Stimulated activated naive CD8-positive, alpha-beta T cell treated with anti-CD3 and anti-CD28 coated beads, Interleukin-15, amount 100 ng/mL, for 72 hours (primary cell): ENCODE results near the gene RAD51B.
A peak's percentile ranks its signal among the peaks of the same experiment; 100 is the strongest.
"Not testable (repeated sequence)": the region's sequence is repeated elsewhere in the genome, so short reads cannot be mapped to it uniquely, and the experiment has no call there.

Experiments
- ATAC-seq: fragments of 150-1000 bp; cut with Tn5 transposase; 2 replicates; pipeline ENCODE4 v1.10.0; 2021; ENCODE audit warnings: mild to moderate bottlenecking, moderate library complexity
- DNase-seq, 2 donors: peaks; one replicate each; pipeline ENCODE4 v3.0.0; 2021 to 2022
- H3K27ac Mint-ChIP-seq, 2 donors: one replicate each; pipeline ENCODE4 v1.8.0; 2022; ENCODE audit warnings: mild to moderate bottlenecking in 2 of 2, mixed read lengths in 2 of 2, moderate library complexity in 2 of 2
- H3K27me3 Mint-ChIP-seq: one replicate; pipeline ENCODE4 v1.8.0; 2022; ENCODE audit warnings: mixed read lengths
- H3K4me1 Mint-ChIP-seq: one replicate; pipeline ENCODE4 v1.8.0; 2022; ENCODE audit warnings: mild to moderate bottlenecking, mixed read lengths
- H3K4me3 Mint-ChIP-seq, 2 donors: one replicate each; pipeline ENCODE4 v1.8.0; 2022; ENCODE audit warnings: mild to moderate bottlenecking in 2 of 2, mixed read lengths in 2 of 2, moderate library complexity in 1 of 2
- H3K9me3 Mint-ChIP-seq, 2 donors: one replicate each; pipeline ENCODE4 v1.8.0; 2022; ENCODE audit warnings: mixed read lengths in 2 of 2

RAD51B gene

DNA sequence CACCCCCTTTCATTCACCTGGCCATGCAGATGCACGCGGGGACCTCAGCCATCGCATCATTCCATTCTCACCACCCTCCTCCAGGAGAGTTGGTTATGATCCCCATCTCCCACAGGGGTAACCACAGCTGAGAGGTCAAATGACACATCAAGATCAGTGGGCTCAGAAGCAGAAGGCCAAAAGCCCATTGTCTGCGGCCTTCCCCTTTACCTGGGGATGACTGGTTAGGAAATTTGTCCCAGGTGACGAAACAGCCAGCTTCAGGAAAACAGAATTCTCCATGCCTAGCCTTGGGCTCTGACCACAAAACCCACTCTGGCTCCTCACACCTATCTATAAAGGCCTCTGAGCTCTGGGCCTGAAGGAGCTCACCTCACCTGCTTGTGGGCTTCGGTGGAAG is 937.2 kb downstream of the RAD51B start:
- no peak overlapping the region for H3K27ac Mint-ChIP-seq
- no peak for DNase-seq
- no peak for ATAC-seq
- no peaks in the 10 kb centered on the region for H3K9me3 Mint-ChIP-seq
- H3K27me3 Mint-ChIP-seq = no peaks in the 10 kb centered on the region
- H3K4me1 Mint-ChIP-seq = peaks cover 22% of the 10 kb centered on the region
- no peak overlapping the region for H3K4me3 Mint-ChIP-seq

DNA sequence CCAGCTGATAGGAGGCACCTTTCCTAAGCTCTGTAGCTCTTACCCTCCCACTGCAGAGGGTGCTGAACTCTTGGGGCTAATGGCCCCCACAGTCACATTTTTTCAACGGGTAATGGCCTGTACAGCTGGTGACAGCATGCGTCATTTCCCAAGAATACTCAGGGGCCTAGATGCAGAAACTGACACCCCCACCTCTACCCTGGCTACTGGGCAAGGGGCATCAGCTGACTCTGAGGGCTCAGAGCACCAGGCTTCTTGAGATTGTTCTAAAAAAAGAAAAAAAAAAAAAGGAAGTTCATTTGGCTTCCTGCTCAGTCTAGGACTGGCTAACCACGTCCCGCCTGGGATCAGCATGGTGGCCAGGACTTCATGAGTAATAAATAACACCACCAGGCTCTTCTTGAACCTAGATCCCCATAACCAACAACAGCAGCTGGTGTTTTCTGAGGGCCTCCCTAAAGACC is 938.1 kb downstream of the RAD51B start:
- H3K27ac Mint-ChIP-seq = peak overlapping the region in 1 of 2 donors; percentile 19
- no peak for DNase-seq
- no peak overlapping the region for H3K4me3 Mint-ChIP-seq
- no peak for ATAC-seq
- H3K9me3 Mint-ChIP-seq = no peaks in the 10 kb centered on the region
- H3K27me3 Mint-ChIP-seq = no peaks in the 10 kb centered on the region
- H3K4me1 Mint-ChIP-seq = peaks cover 22% of the 10 kb centered on the region

DNA sequence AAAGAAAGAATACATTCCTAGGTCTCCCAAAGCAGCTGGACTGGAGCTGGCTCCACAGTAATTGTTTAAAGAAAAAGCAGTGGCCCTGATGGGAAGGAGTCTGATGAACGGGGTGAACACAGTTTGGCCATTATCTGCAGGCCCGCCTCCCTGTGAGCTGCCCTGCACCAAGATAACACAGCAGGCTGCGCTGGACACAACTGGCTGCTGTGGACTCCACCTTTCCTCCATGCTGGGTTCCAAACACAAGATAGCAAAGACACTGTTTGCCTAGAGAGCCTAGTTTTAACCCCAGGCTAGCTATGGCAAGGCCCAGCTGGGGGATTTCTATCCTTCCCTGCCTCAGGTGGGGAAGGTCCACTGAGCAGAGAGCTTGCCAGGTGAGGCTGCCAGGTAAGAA is 938.7 kb downstream of the RAD51B start:
- ATAC-seq = no peak
- H3K27ac Mint-ChIP-seq = no peak overlapping the region
- no peaks in the 10 kb centered on the region for H3K9me3 Mint-ChIP-seq
- H3K4me3 Mint-ChIP-seq = no peak overlapping the region
- no peak for DNase-seq
- no peaks in the 10 kb centered on the region for H3K27me3 Mint-ChIP-seq
- peaks cover 22% of the 10 kb centered on the region for H3K4me1 Mint-ChIP-seq

DNA sequence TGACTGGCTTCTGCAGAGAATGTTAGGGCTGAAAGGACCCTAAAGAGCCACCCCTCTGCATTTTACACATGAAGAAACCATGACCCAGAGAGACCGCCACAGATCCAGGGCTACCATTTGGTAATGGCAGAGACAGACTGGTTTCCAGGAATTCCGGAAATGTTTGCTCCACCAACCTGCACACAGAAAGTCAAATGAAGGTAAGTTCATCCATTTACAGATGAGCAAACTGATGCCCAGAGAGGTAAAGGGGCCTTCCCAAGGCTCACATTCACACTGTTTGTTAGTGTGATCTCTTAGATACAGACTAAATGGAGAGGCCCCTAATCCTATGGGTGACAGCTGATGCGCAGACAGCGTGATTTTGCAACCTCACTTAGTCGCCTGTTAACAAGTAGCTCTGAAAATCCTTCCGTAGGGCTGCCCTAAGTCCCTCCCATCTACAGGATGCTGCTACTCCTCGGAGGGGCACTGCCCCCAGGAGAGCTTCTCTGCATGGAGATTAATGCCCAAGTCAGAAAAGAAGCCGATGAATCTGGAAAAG is 939.5 kb downstream of the RAD51B start:
- H3K27me3 Mint-ChIP-seq = no peaks in the 10 kb centered on the region
- no peak overlapping the region for H3K4me3 Mint-ChIP-seq
- no peaks in the 10 kb centered on the region for H3K9me3 Mint-ChIP-seq
- H3K27ac Mint-ChIP-seq = no peak overlapping the region
- H3K4me1 Mint-ChIP-seq = peaks cover 22% of the 10 kb centered on the region
- no peak for DNase-seq
- no peak for ATAC-seq

DNA sequence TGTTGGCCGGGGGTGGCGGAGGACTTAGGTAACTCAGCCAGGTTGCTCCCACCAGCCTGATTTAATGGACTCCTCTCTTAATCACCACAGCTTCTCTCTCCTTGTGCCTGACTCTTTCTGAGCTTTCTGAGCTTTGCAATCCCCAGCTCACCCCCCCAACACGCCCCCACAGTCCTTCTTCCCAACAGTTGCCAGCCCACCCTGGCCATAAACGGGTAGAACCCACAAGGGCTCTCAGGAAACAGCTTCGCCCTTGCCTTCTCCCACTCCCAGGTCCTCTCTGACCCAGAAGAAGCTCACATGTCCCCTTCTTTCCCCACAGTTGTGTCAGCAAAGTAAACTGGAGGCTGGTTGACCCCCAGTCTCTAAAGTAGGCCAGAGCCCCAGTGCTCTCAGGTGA is 940.4 kb downstream of the RAD51B start:
- peak overlapping the region in 1 of 2 donors; percentile 55 for H3K27ac Mint-ChIP-seq
- no peaks in the 10 kb centered on the region for H3K9me3 Mint-ChIP-seq
- peaks cover 22% of the 10 kb centered on the region for H3K4me1 Mint-ChIP-seq

DNA sequence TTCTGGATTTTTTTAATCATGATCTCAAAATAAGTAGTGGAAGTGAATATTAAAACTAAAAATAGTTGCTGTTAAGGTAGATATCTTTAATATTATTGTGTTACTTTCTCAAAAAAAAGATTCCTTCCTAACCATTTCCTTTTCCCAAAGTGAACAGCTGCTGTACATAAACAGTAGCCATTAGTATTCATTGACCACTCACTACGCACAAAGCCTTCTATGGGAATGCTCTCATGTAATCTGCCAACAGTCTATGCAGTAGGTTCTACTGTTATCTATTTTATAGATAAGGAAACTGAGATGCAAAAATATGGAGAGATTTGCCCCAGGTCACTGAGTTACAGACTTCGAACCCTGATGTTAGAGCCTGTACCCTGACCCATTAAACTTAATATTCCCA is 941.2 kb downstream of the RAD51B start:
- Mint-ChIP-seq H3K4me1 (peaks cover 26% of the 10 kb centered on the region), H3K9me3 (no peaks in the 10 kb centered on the region), H3K27me3 (no peaks in the 10 kb centered on the region), H3K4me3 (no peak overlapping the region), H3K27ac (peak overlapping the region in 1 of 2 donors; percentile 35)
- DNase-seq (no peak), ATAC-seq (no peak)

More for the DNA sequence above, 940.4 kb downstream of the RAD51B start:
- DNase-seq = no peak
- H3K27me3 Mint-ChIP-seq = no peaks in the 10 kb centered on the region
- ATAC-seq = no peak
- H3K4me3 Mint-ChIP-seq = no peak overlapping the region

DNA sequence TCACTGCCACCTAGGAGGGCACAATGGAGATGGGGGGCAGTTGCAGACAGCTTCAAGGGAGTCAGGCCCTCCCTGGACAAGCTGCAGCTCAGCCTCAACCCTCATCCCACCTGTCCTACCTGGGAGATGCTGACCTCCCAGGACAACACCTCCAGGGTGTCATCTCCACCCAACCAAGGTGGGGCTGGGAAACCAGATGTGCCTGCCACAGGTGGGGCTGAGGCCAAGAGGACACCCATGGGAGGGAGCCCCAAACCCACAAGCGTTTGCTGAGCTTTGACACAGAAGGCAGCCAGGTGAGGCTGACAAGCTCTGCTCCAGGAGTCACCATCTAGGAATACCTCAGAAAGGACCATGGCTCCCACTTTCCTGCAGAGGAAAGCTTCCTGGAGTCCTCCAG is 941.8 kb downstream of the RAD51B start:
- Mint-ChIP-seq H3K27me3 (no peaks in the 10 kb centered on the region), H3K9me3 (no peaks in the 10 kb centered on the region), H3K4me3 (no peak overlapping the region), H3K4me1 (peaks cover 26% of the 10 kb centered on the region), H3K27ac (no peak overlapping the region)
- no peak for ATAC-seq
- no peak for DNase-seq

DNA sequence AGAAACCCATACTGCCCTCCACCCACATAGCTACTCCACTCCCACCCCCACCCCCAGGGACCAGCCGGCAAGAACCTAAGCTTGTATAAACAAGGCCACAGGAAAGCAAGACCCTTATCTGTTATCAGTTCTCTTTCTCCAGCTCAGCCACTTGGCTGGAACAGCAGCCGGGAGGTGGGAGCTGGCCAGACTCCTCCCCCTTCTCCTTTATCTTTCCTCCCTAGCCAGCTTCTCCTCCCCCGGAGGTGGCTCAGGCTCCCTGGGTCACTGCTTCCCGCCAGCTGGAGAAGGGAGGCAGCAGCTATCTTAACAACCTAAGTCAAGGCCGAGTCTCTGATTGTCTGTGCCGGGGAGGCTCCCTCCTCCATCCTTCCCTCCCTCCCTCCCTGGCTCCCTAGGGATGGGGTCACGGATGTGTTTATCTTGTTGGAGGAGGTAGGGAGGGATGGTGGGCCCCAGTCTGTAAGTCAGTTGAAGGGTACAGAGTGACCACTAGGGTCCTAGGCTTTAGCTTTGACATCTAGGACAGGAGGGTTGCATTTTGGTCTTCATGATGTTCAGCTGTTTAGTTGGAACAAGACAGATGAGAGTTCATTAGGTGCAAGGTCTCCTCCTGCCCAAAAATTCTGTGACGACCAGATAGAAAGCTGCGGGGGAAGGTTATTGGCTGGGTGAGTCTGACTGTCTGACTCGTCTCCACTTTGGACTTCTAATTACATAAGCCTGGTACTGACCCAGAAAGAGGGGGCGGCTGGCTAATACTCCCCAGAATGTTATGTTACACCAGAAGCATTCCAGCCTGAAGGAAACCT is 943.6 kb downstream of the RAD51B start:
- no peak overlapping the region for H3K4me3 Mint-ChIP-seq
- H3K27ac Mint-ChIP-seq = no peak overlapping the region
- ATAC-seq (no peak), DNase-seq (no peak)
- H3K27me3 Mint-ChIP-seq = no peaks in the 10 kb centered on the region
- H3K4me1 Mint-ChIP-seq = peaks cover 31% of the 10 kb centered on the region
- no peaks in the 10 kb centered on the region for H3K9me3 Mint-ChIP-seq

DNA sequence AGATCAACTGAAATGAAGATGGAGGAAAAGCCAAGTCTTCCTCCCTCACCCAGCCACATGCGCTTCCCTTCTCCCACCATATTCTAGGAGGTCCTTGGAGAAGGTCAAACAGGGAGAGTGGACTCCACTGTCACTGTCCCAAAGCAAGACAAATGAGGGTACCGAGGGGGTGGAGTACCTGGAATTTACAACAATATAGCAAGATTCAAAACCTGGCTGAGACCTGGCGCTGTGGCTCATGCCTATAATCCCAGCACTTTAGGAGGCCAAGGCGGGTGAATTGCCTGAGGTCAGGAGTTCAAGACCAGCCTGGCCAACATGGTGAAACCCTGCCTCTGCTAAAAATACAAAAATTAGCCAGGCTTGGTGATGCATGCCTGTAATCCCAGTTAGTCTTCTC is 944.3 kb downstream of the RAD51B start:
- H3K27ac Mint-ChIP-seq, DNase-seq, H3K27me3 Mint-ChIP-seq, ATAC-seq, H3K4me3 Mint-ChIP-seq, H3K9me3 Mint-ChIP-seq: not testable (repeated sequence)
- peaks cover 29% of the 10 kb centered on the region for H3K4me1 Mint-ChIP-seq

DNA sequence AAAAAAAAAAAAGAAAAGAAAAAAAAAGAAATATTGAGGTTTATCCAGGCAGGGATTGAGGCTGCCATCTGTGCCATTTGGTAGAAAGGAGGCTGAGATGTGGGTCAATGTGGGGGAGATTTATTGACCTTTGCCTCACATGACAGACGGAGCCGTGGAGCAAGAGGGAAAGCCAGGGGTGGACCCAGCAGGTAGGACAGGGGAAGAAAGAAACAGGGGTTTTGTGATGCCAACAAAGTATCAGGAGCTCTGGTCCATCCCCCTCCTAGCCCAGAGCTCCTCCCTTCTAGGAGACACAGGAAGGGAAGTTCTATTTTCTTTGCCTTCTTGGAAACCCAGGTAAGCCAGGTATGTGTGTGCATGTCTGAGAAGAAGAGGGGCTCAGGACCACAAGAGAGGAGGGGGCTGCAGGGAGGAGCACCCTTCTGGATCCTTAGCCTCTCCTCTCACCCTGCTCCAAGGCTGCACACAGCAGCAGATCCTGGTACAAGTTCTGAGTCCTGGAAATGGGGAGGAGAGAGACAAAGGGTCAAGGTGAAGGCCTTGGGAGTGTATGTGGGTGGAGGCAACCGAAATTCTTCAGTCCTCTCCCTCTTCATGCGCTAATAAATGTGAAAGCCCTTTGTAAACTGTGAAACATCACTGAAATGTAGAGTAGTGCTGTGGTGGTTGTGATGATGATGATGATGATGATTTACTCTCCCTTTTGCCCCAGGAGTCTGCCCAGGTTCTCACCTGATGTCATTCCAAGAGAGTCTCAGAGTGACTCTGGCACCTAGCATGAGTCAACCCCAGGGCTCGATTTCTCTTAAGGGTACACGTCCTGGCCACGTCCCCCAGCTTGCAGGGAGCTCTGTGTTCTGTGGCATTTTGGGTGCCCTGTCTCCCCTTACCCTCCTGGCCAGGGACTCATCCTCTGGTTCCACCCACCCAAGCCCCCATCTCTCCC is 947.0 kb downstream of the RAD51B start:
- peak; percentile 81 for ATAC-seq

DNA sequence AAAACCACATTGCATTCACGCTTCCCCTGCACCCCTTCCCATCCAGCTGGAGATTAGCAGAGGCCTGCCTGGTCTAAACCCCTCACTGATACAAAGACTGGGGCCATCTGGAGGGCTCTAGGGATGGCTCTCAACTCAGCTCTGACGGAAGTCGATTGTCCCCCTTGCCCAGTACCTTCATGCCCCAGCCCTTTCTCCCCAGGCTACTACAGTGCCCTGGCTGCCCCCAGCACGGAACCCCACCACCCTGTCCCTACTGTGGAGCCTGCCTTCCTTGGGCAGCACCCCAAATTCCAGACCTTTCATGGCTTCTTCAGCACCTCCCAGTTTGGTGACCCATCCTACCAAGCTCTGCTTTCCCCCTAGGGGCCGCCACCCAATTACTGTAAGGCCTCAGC is 947.7 kb downstream of the RAD51B start:
- H3K27ac Mint-ChIP-seq = peak overlapping the region in 1 of 2 donors; percentile 23
- no peak for DNase-seq
- no peaks in the 10 kb centered on the region for H3K9me3 Mint-ChIP-seq
- no peak overlapping the region for H3K4me3 Mint-ChIP-seq
- H3K27me3 Mint-ChIP-seq = no peaks in the 10 kb centered on the region
- H3K4me1 Mint-ChIP-seq = peaks cover 40% of the 10 kb centered on the region
- ATAC-seq = peak; percentile 15

More for the DNA sequence above, 947.0 kb downstream of the RAD51B start:
- DNase-seq = peak in 1 of 2 donors; percentile 34
- H3K27me3 Mint-ChIP-seq = no peaks in the 10 kb centered on the region
- no peak overlapping the region for H3K27ac Mint-ChIP-seq
- H3K4me1 Mint-ChIP-seq = peaks cover 36% of the 10 kb centered on the region
- no peaks in the 10 kb centered on the region for H3K9me3 Mint-ChIP-seq
- no peak overlapping the region for H3K4me3 Mint-ChIP-seq

DNA sequence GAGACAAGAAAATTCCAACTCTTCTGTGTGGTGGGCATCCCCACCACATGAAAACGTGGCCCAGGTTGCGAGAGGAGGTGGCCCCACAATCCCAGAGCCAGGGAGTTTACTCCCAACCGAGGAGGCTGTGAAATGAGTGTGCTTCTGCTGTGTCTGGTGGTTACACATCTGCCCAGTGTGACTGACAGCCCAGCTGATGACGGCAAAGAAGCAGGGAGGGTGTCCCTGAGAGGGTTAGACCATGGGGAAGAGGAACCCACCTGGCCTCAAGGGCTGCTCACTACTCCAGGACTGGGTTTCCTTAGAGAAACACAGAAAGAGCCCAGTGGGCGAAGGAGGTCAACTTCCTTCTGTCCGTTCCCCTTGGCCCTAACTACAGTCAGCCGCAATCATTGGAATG is 948.7 kb downstream of the RAD51B start:
- peaks cover under 1 to 2% of the 10 kb centered on the region in 2 donors for H3K9me3 Mint-ChIP-seq
- H3K27ac Mint-ChIP-seq = peak overlapping the region in 1 of 2 donors; percentile 31
- DNase-seq = no peak
- ATAC-seq = no peak
- peaks cover 49% of the 10 kb centered on the region for H3K4me1 Mint-ChIP-seq
- H3K4me3 Mint-ChIP-seq = no peak overlapping the region
- no peaks in the 10 kb centered on the region for H3K27me3 Mint-ChIP-seq

DNA sequence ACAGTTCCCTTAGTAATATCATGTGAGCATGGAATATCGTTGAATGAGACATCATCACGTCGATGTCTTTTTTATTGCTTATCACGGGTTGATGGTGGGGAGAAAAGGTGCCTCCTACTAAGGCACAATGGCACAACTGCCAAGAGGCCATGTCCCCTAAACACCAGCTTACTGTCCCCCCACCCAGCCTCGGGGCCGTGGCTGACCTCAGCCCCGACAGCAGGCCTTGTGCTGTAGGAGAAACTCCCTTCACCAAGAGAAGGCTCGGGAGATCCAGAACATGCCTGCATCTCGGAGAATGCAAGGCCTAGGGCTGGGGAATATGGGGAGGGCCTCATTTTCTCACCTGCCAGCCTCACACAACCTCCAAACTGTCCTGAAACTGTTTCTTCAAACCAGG is 950.5 kb downstream of the RAD51B start:
- Mint-ChIP-seq H3K27ac (no peak overlapping the region), H3K27me3 (no peaks in the 10 kb centered on the region), H3K4me1 (peaks cover 58% of the 10 kb centered on the region)

DNA sequence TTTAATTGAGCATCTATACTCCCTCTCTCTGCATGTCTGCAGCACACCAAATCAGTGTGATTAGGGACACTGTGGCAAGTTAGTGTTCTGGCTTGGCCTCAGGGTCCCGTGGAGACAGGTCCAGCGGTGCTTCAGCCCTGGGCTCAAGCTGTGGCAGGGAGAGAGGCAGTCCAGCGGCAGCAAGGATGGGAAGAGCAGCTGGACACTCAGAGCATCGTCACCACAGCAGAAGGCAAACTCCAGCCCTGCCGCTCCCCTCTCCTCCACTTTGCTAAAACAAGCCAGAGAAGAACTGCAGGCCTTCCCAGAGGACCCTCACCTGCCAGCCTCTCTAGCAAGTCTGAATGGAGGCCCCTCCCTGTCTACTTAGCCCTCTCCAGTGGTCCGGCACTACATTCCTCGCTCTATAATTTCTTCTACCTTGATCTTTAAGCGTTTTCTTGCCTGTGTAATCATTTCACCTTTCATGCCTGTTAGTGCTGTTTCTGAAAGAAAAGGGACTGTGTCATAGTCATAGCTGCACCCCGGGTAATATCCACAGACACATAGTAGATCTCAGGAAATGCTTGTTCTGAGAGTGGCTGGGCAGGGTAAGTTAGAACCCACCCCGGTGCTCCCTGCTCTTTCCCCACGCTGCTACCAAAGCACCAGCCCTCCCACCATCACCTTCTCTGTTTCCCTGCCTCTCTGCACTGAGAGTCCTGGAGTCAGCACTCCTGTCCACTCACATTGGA is 951.1 kb downstream of the RAD51B start:
- Mint-ChIP-seq H3K27me3 (no peaks in the 10 kb centered on the region), H3K27ac (no peak overlapping the region), H3K4me1 (peaks cover 58% of the 10 kb centered on the region), H3K9me3 (peaks cover 15 to 22% of the 10 kb centered on the region in 2 donors), H3K4me3 (no peak overlapping the region)
- DNase-seq = no peak
- ATAC-seq = peak; percentile 52

More for the DNA sequence above, 950.5 kb downstream of the RAD51B start:
- no peak for ATAC-seq
- Mint-ChIP-seq H3K9me3 (peaks cover 11 to 16% of the 10 kb centered on the region in 2 donors), H3K4me3 (no peak overlapping the region)
- DNase-seq = no peak

DNA sequence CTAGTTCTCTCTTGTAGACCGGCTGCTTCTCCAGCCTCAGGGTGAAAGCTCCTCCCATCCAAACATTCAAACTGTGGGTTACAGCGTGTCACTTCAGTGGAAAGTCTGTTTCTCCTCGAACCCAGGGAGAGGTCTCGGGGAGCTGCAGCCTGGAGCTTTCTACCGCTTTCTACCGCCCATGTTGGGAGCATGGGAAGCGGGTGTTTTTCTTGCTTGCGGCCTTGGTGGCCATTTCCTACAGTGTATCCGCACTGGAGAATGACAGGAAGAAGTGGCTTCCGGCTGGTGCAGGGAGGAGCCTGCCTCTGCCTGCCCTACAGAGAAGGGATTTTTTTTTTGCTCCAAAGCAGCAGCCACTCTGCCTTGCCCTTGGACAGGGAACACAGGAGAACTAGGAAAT is 952.1 kb downstream of the RAD51B start:
- H3K4me1 Mint-ChIP-seq = peaks cover 58% of the 10 kb centered on the region
- peak overlapping the region; percentile 49 to 63 for H3K4me3 Mint-ChIP-seq
- H3K27ac Mint-ChIP-seq = peak overlapping the region; percentile 70 to 75
- peak; percentile 48 for ATAC-seq
- peak in 1 of 2 donors; percentile 27 for DNase-seq
- no peaks in the 10 kb centered on the region for H3K27me3 Mint-ChIP-seq
- H3K9me3 Mint-ChIP-seq = peaks cover 16 to 28% of the 10 kb centered on the region in 2 donors
